ENCODE data around the gene CNN3. TPM values are rescaled to one million over a fixed set of nuclear protein-coding genes. Genes with fewer than 3 reads are reported as not detected.

The CNN3 gene
- total RNA-seq, 1 donor, result 316 TPM

- Histone ChIP-seq H3K9me3 (ENCODE audit: low read depth, low read length) (no peaks in the 10 kb centered on the region), H3K36me3 (ENCODE audit: insufficient read depth, low read length) (no peaks in the 10 kb centered on the region), H3K27me3 (ENCODE audit: insufficient read depth, low read length) (no peaks in the 10 kb centered on the region), H4K20me1 (ENCODE audit: insufficient read depth, low read length) (no peaks in the 10 kb centered on the region), H3K4me1 (ENCODE audit: insufficient read depth, low read length) (peaks cover 34% of the 10 kb centered on the region), H3K27ac (ENCODE audit: low read depth, low read length) (no peak overlapping the region), H3K79me2 (ENCODE audit: insufficient read depth, low read length) (no peaks in the 10 kb centered on the region), H3K4me2 (ENCODE audit: insufficient read depth, low read length) (no peak overlapping the region), H2AFZ (ENCODE audit: low read length) (no peak overlapping the region), H3K4me3 (ENCODE audit: insufficient read depth, low read length) (no peak overlapping the region)
- no peak for DNase-seq (ENCODE audit: insufficient read length, low spot score, missing footprints)
- TF ChIP-seq, protein P1, sequence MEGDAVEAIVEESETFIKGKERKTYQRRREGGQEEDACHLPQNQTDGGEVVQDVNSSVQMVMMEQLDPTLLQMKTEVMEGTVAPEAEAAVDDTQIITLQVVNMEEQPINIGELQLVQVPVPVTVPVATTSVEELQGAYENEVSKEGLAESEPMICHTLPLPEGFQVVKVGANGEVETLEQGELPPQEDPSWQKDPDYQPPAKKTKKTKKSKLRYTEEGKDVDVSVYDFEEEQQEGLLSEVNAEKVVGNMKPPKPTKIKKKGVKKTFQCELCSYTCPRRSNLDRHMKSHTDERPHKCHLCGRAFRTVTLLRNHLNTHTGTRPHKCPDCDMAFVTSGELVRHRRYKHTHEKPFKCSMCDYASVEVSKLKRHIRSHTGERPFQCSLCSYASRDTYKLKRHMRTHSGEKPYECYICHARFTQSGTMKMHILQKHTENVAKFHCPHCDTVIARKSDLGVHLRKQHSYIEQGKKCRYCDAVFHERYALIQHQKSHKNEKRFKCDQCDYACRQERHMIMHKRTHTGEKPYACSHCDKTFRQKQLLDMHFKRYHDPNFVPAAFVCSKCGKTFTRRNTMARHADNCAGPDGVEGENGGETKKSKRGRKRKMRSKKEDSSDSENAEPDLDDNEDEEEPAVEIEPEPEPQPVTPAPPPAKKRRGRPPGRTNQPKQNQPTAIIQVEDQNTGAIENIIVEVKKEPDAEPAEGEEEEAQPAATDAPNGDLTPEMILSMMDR (IDR thresholded peaks at IDR 0.05; ENCODE audit: extremely low read depth, low read depth, low read length), result no peak
Observed at GRCh38 chr1:94936861-94937620, 10.1 kb upstream of the CNN3 start.

GRCh38 chr1:94935476-94935875 lies 8.6 kb upstream of the CNN3 start:
- no peaks in the 10 kb centered on the region for H3K9me3 ChIP-seq (ENCODE audit: low read depth, low read length)
- H3K79me2 ChIP-seq (ENCODE audit: insufficient read depth, low read length), result no peaks in the 10 kb centered on the region
- no peak overlapping the region for H2AFZ ChIP-seq (ENCODE audit: low read length)
- no peak overlapping the region for H3K27ac ChIP-seq (ENCODE audit: low read depth, low read length)
- no peak overlapping the region for H3K4me3 ChIP-seq (ENCODE audit: insufficient read depth, low read length)
- H3K4me1 ChIP-seq (ENCODE audit: insufficient read depth, low read length), result peaks cover 34% of the 10 kb centered on the region
- H4K20me1 ChIP-seq (ENCODE audit: insufficient read depth, low read length), result no peaks in the 10 kb centered on the region
- no peaks in the 10 kb centered on the region for H3K36me3 ChIP-seq (ENCODE audit: insufficient read depth, low read length)
- H3K27me3 ChIP-seq (ENCODE audit: insufficient read depth, low read length), result no peaks in the 10 kb centered on the region
- TF ChIP-seq, protein P1 (IDR thresholded peaks at IDR 0.05; ENCODE audit: extremely low read depth, low read depth, low read length), result no peak
- DNase-seq (ENCODE audit: insufficient read length, low spot score, missing footprints), result no peak
- H3K4me2 ChIP-seq (ENCODE audit: insufficient read depth, low read length), result no peak overlapping the region

DNA sequence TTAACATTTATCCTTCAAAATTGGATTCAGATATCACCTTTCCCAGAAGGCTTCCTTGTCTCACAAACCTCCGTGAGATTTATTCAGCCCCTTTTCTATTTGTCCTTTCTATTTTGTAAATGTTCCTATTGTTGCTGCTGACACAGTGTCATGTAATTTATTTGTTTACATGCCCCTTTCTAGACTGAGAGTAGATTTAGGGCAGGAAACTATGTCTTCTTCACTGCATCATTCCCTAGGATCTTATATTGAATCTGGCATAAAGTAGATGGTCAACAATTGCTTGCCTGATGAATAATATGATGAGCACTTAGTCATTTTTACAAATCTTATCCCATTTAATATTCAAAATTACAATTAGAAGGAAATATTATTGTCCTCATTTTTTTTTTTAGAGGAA lies 8.1 kb upstream of the CNN3 start:
- no peaks in the 10 kb centered on the region for H3K27me3 ChIP-seq (ENCODE audit: insufficient read depth, low read length)
- TF ChIP-seq, protein P1 (IDR thresholded peaks at IDR 0.05; ENCODE audit: extremely low read depth, low read depth, low read length), result no peak
- no peak for DNase-seq (ENCODE audit: insufficient read length, low spot score, missing footprints)
- H3K79me2 ChIP-seq (ENCODE audit: insufficient read depth, low read length), result no peaks in the 10 kb centered on the region
- no peaks in the 10 kb centered on the region for H3K36me3 ChIP-seq (ENCODE audit: insufficient read depth, low read length)
- H2AFZ ChIP-seq (ENCODE audit: low read length), result no peak overlapping the region
- H4K20me1 ChIP-seq (ENCODE audit: insufficient read depth, low read length), result no peaks in the 10 kb centered on the region
- H3K9me3 ChIP-seq (ENCODE audit: low read depth, low read length), result no peaks in the 10 kb centered on the region
- H3K27ac ChIP-seq (ENCODE audit: low read depth, low read length), result no peak overlapping the region
- no peak overlapping the region for H3K4me2 ChIP-seq (ENCODE audit: insufficient read depth, low read length)
- H3K4me3 ChIP-seq (ENCODE audit: insufficient read depth, low read length), result no peak overlapping the region
- peaks cover 34% of the 10 kb centered on the region for H3K4me1 ChIP-seq (ENCODE audit: insufficient read depth, low read length)

GRCh38 chr1:94934551-94934950 lies 7.6 kb upstream of the CNN3 start:
- Histone ChIP-seq H4K20me1 (ENCODE audit: insufficient read depth, low read length) (no peaks in the 10 kb centered on the region), H3K27me3 (ENCODE audit: insufficient read depth, low read length) (no peaks in the 10 kb centered on the region), H3K4me2 (ENCODE audit: insufficient read depth, low read length) (no peak overlapping the region), H2AFZ (ENCODE audit: low read length) (no peak overlapping the region), H3K27ac (ENCODE audit: low read depth, low read length) (no peak overlapping the region), H3K4me3 (ENCODE audit: insufficient read depth, low read length) (no peak overlapping the region), H3K4me1 (ENCODE audit: insufficient read depth, low read length) (peaks cover 35% of the 10 kb centered on the region), H3K9me3 (ENCODE audit: low read depth, low read length) (no peaks in the 10 kb centered on the region), H3K36me3 (ENCODE audit: insufficient read depth, low read length) (no peaks in the 10 kb centered on the region), H3K79me2 (ENCODE audit: insufficient read depth, low read length) (peaks cover 4% of the 10 kb centered on the region)
- TF ChIP-seq, protein P1 (IDR thresholded peaks at IDR 0.05; ENCODE audit: extremely low read depth, low read depth, low read length), result no peak
- no peak for DNase-seq (ENCODE audit: insufficient read length, low spot score, missing footprints)

All from osteoblast (primary cell).